Brain microvascular endothelial cell (primary cell): Measurements from ENCODE around the gene RC3H1.
"Not testable (repeated sequence)": the region's sequence is repeated elsewhere in the genome, so short reads cannot be mapped to it uniquely, and the experiment has no call there.

Source experiments
- DNase-seq: peaks from one replicate; pipeline ENCODE4 v3.0.0-alpha.2; 2020
- H3K27ac ChIP-seq: fragments of 250-450 bp; sonication (Bioruptor Pico); 2 replicates; pipeline ENCODE4 v1.5.1; 2020; ENCODE audit warnings: mild to moderate bottlenecking, moderate library complexity
- H3K27me3 ChIP-seq: fragments of 250-450 bp; sonication (Bioruptor Pico); replicated peaks from 2 replicates; pipeline ENCODE4 v1.5.1; 2020; ENCODE audit warnings: mild to moderate bottlenecking
- H3K36me3 ChIP-seq: fragments of 250-450 bp; sonication (Bioruptor Pico); replicated peaks from 2 replicates; pipeline ENCODE4 v1.5.1; 2020; ENCODE audit warnings: mild to moderate bottlenecking
- H3K4me3 ChIP-seq: 2 replicates; pipeline ENCODE4 v1.5.1; 2011; ENCODE audit warnings: low read depth, mild to moderate bottlenecking, control low read depth, low read length, moderate library complexity
- CTCF ChIP-seq: IDR thresholded peaks from 2 replicates; pipeline ENCODE4 v1.5.1; 2011; ENCODE audit warnings: low read depth, mild to moderate bottlenecking, moderate library complexity, low read length, control low read depth, inconsistent platforms; ENCODE audit errors: missing control alignments
- in situ Hi-C: cut with HindIII; loops from 2 replicates; pipeline ENCODE4 v1.10.0; 2017; ENCODE audit warnings: low sequenced_read_pairs, low pct_ligation_motif_present

Gene RC3H1

GRCh38 chr1:174058624-174059023 lies 36.5 kb upstream of the RC3H1 start:
- no peak overlapping the region for H3K27ac ChIP-seq
- in situ Hi-C loops = no loop called here
- no peaks in the 10 kb centered on the region for H3K36me3 ChIP-seq
- DNase-seq = peak; percentile 47
- no peak overlapping the region for H3K4me3 ChIP-seq
- no peaks in the 10 kb centered on the region for H3K27me3 ChIP-seq
- no peak for TF ChIP-seq CTCF

GRCh38 chr1:174056609-174057008 lies 34.5 kb upstream of the RC3H1 start:
- H3K27ac ChIP-seq, DNase-seq, H3K36me3 ChIP-seq, H3K4me3 ChIP-seq, in situ Hi-C loops, H3K27me3 ChIP-seq: not testable (repeated sequence)

- H3K4me3 ChIP-seq, DNase-seq, H3K27me3 ChIP-seq, in situ Hi-C loops, H3K27ac ChIP-seq, H3K36me3 ChIP-seq: not testable (repeated sequence)
These were observed 33.6 kb upstream of the RC3H1 start for GRCh38 chr1:174055797-174056196.

GRCh38 chr1:174053826-174054225 lies 31.7 kb upstream of the RC3H1 start:
- Histone ChIP-seq H3K27ac (no peak overlapping the region), H3K4me3 (no peak overlapping the region), H3K27me3 (no peaks in the 10 kb centered on the region), H3K36me3 (no peaks in the 10 kb centered on the region)
- DNase-seq = no peak
- in situ Hi-C loops = no loop called here
- TF ChIP-seq CTCF = no peak

GRCh38 chr1:174052621-174053020 lies 30.5 kb upstream of the RC3H1 start:
- TF ChIP-seq CTCF = no peak
- Histone ChIP-seq H3K4me3 (no peak overlapping the region), H3K27me3 (no peaks in the 10 kb centered on the region), H3K27ac (no peak overlapping the region), H3K36me3 (no peaks in the 10 kb centered on the region)
- in situ Hi-C loops = no loop called here
- DNase-seq = no peak

- Histone ChIP-seq H3K36me3 (no peaks in the 10 kb centered on the region), H3K27me3 (no peaks in the 10 kb centered on the region), H3K27ac (no peak overlapping the region), H3K4me3 (no peak overlapping the region)
- in situ Hi-C loops = no loop called here
- no peak for TF ChIP-seq CTCF
- no peak for DNase-seq
These were observed 29.8 kb upstream of the RC3H1 start for GRCh38 chr1:174051956-174052355.

- Histone ChIP-seq H3K36me3 (no peaks in the 10 kb centered on the region), H3K27ac (no peak overlapping the region), H3K4me3 (no peak overlapping the region), H3K27me3 (no peaks in the 10 kb centered on the region)
- TF ChIP-seq CTCF = no peak
- in situ Hi-C loops = no loop called here
- no peak for DNase-seq
These were observed 27.4 kb upstream of the RC3H1 start for GRCh38 chr1:174049514-174049913.
